Loucy (cell line): ENCODE data around the gene ELOVL1.

Source experiments
- EZH2phosphoT487 ChIP-seq: fragments of 200-600 bp; IDR thresholded peaks from 2 replicates; pipeline ENCODE4 v1.6.1; 2018; ENCODE audit warnings: antibody characterized with exemption, mild to moderate bottlenecking, moderate library complexity, borderline replicate concordance
- TF ChIP-seq, protein P1 (sequence below): fragments of 200-600 bp; sonication (generic); conservative IDR thresholded peaks from 2 replicates; pipeline ENCODE4 v1.5.1; 2014; ENCODE audit warnings: mild to moderate bottlenecking, antibody characterized with exemption, low read length

- TF ChIP-seq, protein P1, sequence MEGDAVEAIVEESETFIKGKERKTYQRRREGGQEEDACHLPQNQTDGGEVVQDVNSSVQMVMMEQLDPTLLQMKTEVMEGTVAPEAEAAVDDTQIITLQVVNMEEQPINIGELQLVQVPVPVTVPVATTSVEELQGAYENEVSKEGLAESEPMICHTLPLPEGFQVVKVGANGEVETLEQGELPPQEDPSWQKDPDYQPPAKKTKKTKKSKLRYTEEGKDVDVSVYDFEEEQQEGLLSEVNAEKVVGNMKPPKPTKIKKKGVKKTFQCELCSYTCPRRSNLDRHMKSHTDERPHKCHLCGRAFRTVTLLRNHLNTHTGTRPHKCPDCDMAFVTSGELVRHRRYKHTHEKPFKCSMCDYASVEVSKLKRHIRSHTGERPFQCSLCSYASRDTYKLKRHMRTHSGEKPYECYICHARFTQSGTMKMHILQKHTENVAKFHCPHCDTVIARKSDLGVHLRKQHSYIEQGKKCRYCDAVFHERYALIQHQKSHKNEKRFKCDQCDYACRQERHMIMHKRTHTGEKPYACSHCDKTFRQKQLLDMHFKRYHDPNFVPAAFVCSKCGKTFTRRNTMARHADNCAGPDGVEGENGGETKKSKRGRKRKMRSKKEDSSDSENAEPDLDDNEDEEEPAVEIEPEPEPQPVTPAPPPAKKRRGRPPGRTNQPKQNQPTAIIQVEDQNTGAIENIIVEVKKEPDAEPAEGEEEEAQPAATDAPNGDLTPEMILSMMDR: no peak
- no peak for TF ChIP-seq EZH2phosphoT487
Measured at GRCh38 chr1:43348809-43349593, 18.8 kb downstream of the ELOVL1 start.
